ENCODE results near the gene HS3ST3B1. TPM values are rescaled to one million over a fixed set of nuclear protein-coding genes. Genes with fewer than 3 reads are reported as not detected.

The HS3ST3B1 gene
- total RNA-seq, 1 experiment from 2014 or later = 3.8 TPM

- BruUV-seq (replicated peaks) = no TSS peak
- Mint-ChIP-seq H3K36me3 (ENCODE audit: insufficient read depth, unreplicated experiment) (no peaks in the 10 kb centered on the region), H3K27ac (ENCODE audit: low read depth, unreplicated experiment) (peak overlapping the region; percentile 80), H3K27me3 (ENCODE audit: insufficient read depth, unreplicated experiment) (no peaks in the 10 kb centered on the region), H3K4me3 (ENCODE audit: unreplicated experiment) (peak overlapping the region; percentile 62), H3K4me1 (ENCODE audit: insufficient read depth, unreplicated experiment) (peaks cover 23% of the 10 kb centered on the region), H3K9me3 (ENCODE audit: unreplicated experiment) (no peaks in the 10 kb centered on the region)
- ChIA-PET CTCF (interaction anchor here (0.8 to 1.0 kb wide), 3 partner anchors 14 to 863 kb away, joined by 3 to 5 read pairs (median 4); no protein-coding TSS in a partner anchor), POLR2A (interaction anchor here (0.7 to 1.5 kb wide), 5 partner anchors 254 to 961 kb away, joined by 3 to 4 read pairs (median 3); no protein-coding TSS in a partner anchor)
- intact Hi-C loops (cut with micrococcal nuclease) = loop anchor here (1.0 to 10.0 kb wide), 4 partner anchors 497 to 1193 kb away; no protein-coding TSS in a partner anchor
- TF ChIP-seq CTCF (IDR thresholded peaks at IDR 0.05; ENCODE audit: unreplicated experiment) = no peak
- DNase-seq (ENCODE audit: unreplicated experiment) = peak; percentile 60
Observed at GRCh38 chr17:14307560-14308024, 6.7 kb downstream of the HS3ST3B1 start.

- ChIA-PET CTCF (interaction anchor here (1.0 kb wide), 1 partner anchor 618 kb away, joined by 3 read pairs; no protein-coding TSS in a partner anchor), POLR2A (interaction anchor here (0.6 to 1.5 kb wide), 7 partner anchors 9 to 710 kb away, joined by 3 to 6 read pairs (median 4); partner anchors contain the start of gene COX10)
- no peak for TF ChIP-seq CTCF (IDR thresholded peaks at IDR 0.05; ENCODE audit: unreplicated experiment)
- peaks cover 3% of the 10 kb centered on the region for H3K36me3 Mint-ChIP-seq (ENCODE audit: insufficient read depth, unreplicated experiment)
- H3K4me1 Mint-ChIP-seq (ENCODE audit: insufficient read depth, unreplicated experiment) = peaks cover 23% of the 10 kb centered on the region
- DNase-seq (ENCODE audit: unreplicated experiment) = peak; percentile 25
- H3K4me3 Mint-ChIP-seq (ENCODE audit: unreplicated experiment) = peak overlapping the region; percentile 72
- no peaks in the 10 kb centered on the region for H3K9me3 Mint-ChIP-seq (ENCODE audit: unreplicated experiment)
- TSS peak; percentile 88 for BruUV-seq (replicated peaks)
- H3K27me3 Mint-ChIP-seq (ENCODE audit: insufficient read depth, unreplicated experiment) = no peaks in the 10 kb centered on the region
- intact Hi-C loops (cut with micrococcal nuclease) = loop anchor here (5.0 to 10.0 kb wide), 3 partner anchors 496 to 1194 kb away; no protein-coding TSS in a partner anchor
- peak overlapping the region; percentile 61 for H3K27ac Mint-ChIP-seq (ENCODE audit: low read depth, unreplicated experiment)
Observed at GRCh38 chr17:14308636-14308964, 7.7 kb downstream of the HS3ST3B1 start.

GRCh38 chr17:14308965-14309879 is 8.3 kb downstream of the HS3ST3B1 start:
- ChIA-PET CTCF (interaction anchor here (0.6 to 1.0 kb wide), 3 partner anchors 12 to 712 kb away, joined by 3 to 5 read pairs (median 4); no protein-coding TSS in a partner anchor), POLR2A (interaction anchor here (0.6 to 1.5 kb wide), 8 partner anchors 9 to 711 kb away, joined by 3 to 6 read pairs (median 4); partner anchors contain the start of gene COX10)
- peak overlapping the region; percentile 72 for H3K4me3 Mint-ChIP-seq (ENCODE audit: unreplicated experiment)
- peaks cover 23% of the 10 kb centered on the region for H3K4me1 Mint-ChIP-seq (ENCODE audit: insufficient read depth, unreplicated experiment)
- H3K36me3 Mint-ChIP-seq (ENCODE audit: insufficient read depth, unreplicated experiment) = peaks cover 6% of the 10 kb centered on the region
- no peak for TF ChIP-seq CTCF (IDR thresholded peaks at IDR 0.05; ENCODE audit: unreplicated experiment)
- peak; percentile 91 for DNase-seq (ENCODE audit: unreplicated experiment)
- no peaks in the 10 kb centered on the region for H3K27me3 Mint-ChIP-seq (ENCODE audit: insufficient read depth, unreplicated experiment)
- H3K9me3 Mint-ChIP-seq (ENCODE audit: unreplicated experiment) = no peaks in the 10 kb centered on the region
- intact Hi-C loops (cut with micrococcal nuclease) = loop anchor here (5.0 to 10.0 kb wide), 3 partner anchors 496 to 1194 kb away; no protein-coding TSS in a partner anchor
- H3K27ac Mint-ChIP-seq (ENCODE audit: low read depth, unreplicated experiment) = peak overlapping the region; percentile 61
- BruUV-seq (replicated peaks) = no TSS peak

GRCh38 chr17:14310101-14310500 is 9.2 kb downstream of the HS3ST3B1 start:
- Mint-ChIP-seq H3K27ac (ENCODE audit: low read depth, unreplicated experiment) (no peak overlapping the region), H3K36me3 (ENCODE audit: insufficient read depth, unreplicated experiment) (peaks cover 6% of the 10 kb centered on the region), H3K4me3 (ENCODE audit: unreplicated experiment) (peak overlapping the region; percentile 72), H3K27me3 (ENCODE audit: insufficient read depth, unreplicated experiment) (no peaks in the 10 kb centered on the region), H3K9me3 (ENCODE audit: unreplicated experiment) (no peaks in the 10 kb centered on the region), H3K4me1 (ENCODE audit: insufficient read depth, unreplicated experiment) (peaks cover 23% of the 10 kb centered on the region)
- no peak for TF ChIP-seq CTCF (IDR thresholded peaks at IDR 0.05; ENCODE audit: unreplicated experiment)
- POLR2A ChIA-PET = no interaction called here
- intact Hi-C loops (cut with micrococcal nuclease) = no loop called here
- CTCF ChIA-PET = interaction anchor here (0.6 to 1.0 kb wide), 2 partner anchors 11 to 713 kb away, joined by 4 to 5 read pairs; no protein-coding TSS in a partner anchor
- no TSS peak for BruUV-seq (replicated peaks)
- DNase-seq (ENCODE audit: unreplicated experiment) = no peak

All from MCF 10A (cell line).